Endothelial cell (in vitro differentiated cells): ENCODE results near the gene LRCOL1. TPM values are rescaled to one million over a fixed set of nuclear protein-coding genes. Genes with fewer than 3 reads are reported as not detected.

Source experiments
- DNase-seq: peaks from one replicate; pipeline ENCODE4 v3.0.0; 2021; ENCODE audit warnings: low spot score
- H3K27ac Mint-ChIP-seq: one replicate; pipeline ENCODE4 v1.8.0; 2021; ENCODE audit warnings: mixed read lengths, inconsistent platforms; ENCODE audit not compliant: unreplicated experiment
- H3K27me3 Mint-ChIP-seq: one replicate; pipeline ENCODE4 v1.8.0; 2021; ENCODE audit warnings: mild to moderate bottlenecking, moderate library complexity, mixed read lengths, inconsistent platforms; ENCODE audit not compliant: unreplicated experiment
- H3K36me3 Mint-ChIP-seq: one replicate; pipeline ENCODE4 v1.8.0; 2021; ENCODE audit warnings: mild to moderate bottlenecking, low read depth, mixed read lengths, inconsistent platforms; ENCODE audit not compliant: unreplicated experiment
- H3K4me1 Mint-ChIP-seq: one replicate; pipeline ENCODE4 v1.8.0; 2021; ENCODE audit warnings: mild to moderate bottlenecking, mixed read lengths, inconsistent platforms; ENCODE audit not compliant: unreplicated experiment
- H3K4me3 Mint-ChIP-seq: one replicate; pipeline ENCODE4 v1.8.0; 2021; ENCODE audit warnings: mild to moderate bottlenecking, mixed read lengths, inconsistent platforms; ENCODE audit not compliant: unreplicated experiment
- H3K9me3 Mint-ChIP-seq: one replicate; pipeline ENCODE4 v1.8.0; 2021; ENCODE audit warnings: mixed read lengths, inconsistent platforms; ENCODE audit not compliant: unreplicated experiment
- total RNA-seq: library from RNA; stranded (reverse); fragmentation: NEBNext Ultra II Directional; extraction: Animal tissue kit (Norgen Biotek cat#: 25700); gene quantifications from one replicate; pipeline ENCODE4 v1.2.1, GENCODE V29; 2021; ENCODE audit not compliant: unreplicated experiment
- TF ChIP-seq, protein P1 (sequence below): fragments of 200-600 bp; sonication (generic); IDR thresholded peaks from one replicate; pipeline ENCODE4 v1.5.0; 2021; ENCODE audit warnings: antibody characterized with exemption; ENCODE audit not compliant: unreplicated experiment

The LRCOL1 gene
- total RNA-seq, 1 donor from 2014 or later, result not detected

DNA sequence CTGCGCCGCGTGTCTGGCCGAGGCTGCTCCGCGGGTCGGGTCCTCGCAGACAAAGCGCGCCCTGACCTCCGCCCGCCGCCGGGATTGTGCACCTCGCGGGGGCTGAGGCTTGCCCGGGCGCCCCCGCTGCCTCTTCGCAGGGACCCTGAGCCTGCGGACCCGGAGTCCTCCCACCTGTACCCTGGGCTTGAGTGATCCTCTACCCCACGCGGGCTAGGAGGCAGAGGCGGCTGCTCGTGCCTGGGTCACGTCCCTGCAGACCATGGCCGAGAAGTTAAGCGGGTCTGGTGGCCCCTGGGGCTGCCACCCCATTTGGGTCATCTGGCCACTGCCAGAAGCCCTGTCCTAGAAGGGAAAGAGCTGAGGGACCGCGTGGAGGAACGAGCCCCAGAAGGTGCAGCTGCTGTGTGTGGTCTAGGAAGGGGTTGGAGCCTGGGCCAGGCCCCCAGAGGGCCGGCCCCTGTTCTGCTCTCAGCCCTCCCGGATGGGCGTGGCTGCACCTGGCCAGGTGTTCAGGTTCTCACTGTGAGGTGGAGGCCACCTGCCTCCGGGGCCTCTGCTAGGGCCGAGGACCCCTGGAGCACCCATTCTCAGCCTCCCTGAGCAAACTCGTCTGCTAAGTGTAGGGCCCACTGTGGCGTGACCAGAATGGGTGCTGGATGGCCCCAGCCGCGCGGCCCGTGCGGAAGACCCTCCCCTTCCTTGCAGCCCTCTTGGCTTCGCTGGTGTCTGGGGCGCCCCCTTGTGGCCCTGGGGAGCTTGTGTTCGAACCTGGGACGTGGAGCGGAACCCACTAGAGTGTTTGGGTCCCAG, 49.6 kb downstream of the LRCOL1 start:
- H3K27me3 Mint-ChIP-seq, result peaks cover 6% of the 10 kb centered on the region
- H3K4me1 Mint-ChIP-seq, result no peaks in the 10 kb centered on the region
- peaks cover 7% of the 10 kb centered on the region for H3K36me3 Mint-ChIP-seq
- H3K4me3 Mint-ChIP-seq, result peak overlapping the region; percentile 67
- H3K9me3 Mint-ChIP-seq, result no peaks in the 10 kb centered on the region
- TF ChIP-seq, protein P1, sequence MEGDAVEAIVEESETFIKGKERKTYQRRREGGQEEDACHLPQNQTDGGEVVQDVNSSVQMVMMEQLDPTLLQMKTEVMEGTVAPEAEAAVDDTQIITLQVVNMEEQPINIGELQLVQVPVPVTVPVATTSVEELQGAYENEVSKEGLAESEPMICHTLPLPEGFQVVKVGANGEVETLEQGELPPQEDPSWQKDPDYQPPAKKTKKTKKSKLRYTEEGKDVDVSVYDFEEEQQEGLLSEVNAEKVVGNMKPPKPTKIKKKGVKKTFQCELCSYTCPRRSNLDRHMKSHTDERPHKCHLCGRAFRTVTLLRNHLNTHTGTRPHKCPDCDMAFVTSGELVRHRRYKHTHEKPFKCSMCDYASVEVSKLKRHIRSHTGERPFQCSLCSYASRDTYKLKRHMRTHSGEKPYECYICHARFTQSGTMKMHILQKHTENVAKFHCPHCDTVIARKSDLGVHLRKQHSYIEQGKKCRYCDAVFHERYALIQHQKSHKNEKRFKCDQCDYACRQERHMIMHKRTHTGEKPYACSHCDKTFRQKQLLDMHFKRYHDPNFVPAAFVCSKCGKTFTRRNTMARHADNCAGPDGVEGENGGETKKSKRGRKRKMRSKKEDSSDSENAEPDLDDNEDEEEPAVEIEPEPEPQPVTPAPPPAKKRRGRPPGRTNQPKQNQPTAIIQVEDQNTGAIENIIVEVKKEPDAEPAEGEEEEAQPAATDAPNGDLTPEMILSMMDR, result peak; percentile 74
- no peak overlapping the region for H3K27ac Mint-ChIP-seq
- peak; percentile 84 for DNase-seq

DNA sequence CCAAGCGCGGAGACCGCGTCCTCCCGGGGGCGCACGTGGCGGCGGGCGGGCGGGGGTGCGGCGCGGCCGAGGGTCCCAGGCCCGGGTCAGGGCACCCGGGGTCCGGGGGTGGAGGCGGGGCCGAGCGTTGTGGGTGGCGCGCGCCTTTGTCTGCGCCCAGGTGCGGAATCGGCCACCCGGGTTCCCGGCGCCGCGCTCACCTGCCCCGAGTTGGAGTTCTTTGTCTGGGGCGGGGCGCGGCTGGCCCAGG, 50.1 kb downstream of the LRCOL1 start:
- Mint-ChIP-seq H3K27me3 (peaks cover 3% of the 10 kb centered on the region), H3K4me1 (no peaks in the 10 kb centered on the region), H3K9me3 (no peaks in the 10 kb centered on the region), H3K4me3 (no peak overlapping the region), H3K27ac (no peak overlapping the region), H3K36me3 (peaks cover 7% of the 10 kb centered on the region)
- TF ChIP-seq, protein P1, result no peak
- no peak for DNase-seq

DNA sequence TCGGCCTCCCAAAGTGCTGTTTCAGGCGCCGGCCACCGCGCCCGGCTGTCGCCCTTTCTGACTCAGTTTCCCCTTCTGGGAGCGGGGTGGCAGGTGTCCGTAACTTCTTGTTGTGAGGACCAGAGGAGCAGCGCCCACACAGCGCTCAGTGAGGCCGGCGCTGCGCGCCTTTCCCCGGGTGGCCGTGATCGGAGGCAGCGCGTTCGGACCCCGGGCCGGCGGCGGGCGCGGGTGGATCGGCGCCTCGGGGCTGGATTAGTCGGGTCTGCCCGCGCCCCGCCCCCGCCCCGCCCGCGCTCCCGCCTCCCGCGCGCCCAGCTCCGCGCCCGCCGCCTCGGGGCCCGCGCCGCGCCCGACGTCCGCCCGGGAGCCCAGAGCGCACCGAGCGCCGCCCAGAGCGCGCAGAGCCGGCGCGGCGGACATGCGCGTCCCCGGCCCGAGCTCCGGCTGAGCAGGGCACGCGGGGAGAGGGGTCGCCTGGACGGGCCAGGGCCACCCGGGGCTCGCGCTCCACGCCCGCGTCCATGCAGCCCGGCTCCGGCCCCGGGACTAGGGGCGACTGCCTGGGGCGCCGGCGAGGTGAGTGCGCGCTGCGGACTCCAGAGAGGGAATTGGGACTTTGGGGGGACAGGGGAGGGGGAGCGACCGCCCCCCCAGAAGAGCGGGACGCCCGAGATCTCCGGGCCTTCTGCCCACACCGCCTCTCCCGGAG, 50.6 kb downstream of the LRCOL1 start:
- Mint-ChIP-seq H3K9me3 (no peaks in the 10 kb centered on the region), H3K27ac (no peak overlapping the region), H3K27me3 (peaks cover 6% of the 10 kb centered on the region), H3K4me3 (no peak overlapping the region), H3K36me3 (peaks cover 7% of the 10 kb centered on the region), H3K4me1 (no peaks in the 10 kb centered on the region)
- TF ChIP-seq, protein P1, result no peak
- DNase-seq, result peak; percentile 61

DNA sequence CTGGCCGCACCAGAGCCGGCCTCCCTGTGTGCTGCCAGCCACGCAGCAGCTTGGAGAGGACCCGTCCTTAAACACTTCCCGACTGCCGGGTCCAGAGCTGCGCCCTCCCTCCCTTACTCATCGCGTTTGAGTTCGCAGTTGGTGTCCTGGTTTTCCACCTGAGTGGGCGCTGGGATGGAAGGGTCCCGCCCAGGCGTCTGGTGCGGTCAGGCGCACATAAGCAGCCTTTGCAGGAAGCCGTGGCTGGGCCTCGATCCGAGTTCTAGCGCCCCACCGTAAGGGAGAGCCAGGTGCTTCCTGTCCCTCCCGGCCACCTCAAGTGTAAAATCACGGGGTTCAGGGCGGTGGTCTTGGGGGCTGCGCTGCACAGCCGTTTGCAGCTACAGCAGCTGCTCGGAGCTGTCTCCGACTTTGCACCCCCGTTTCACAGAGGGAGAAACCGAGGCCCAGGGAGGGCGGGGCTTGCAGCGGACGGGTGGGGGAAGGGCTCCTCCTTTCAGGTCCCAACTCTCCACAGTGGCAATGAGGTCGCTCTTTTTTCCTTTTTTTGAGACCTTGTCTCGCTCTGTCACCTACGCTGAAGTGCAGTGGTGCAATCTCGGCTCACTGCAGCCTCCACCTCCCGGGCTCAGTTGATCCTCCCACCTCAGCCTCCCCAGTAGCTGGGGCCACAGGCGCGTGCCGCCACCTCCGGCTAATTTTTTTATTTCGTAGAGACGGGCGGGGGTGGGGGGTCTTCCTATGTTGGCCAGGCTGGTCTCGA, 51.3 kb downstream of the LRCOL1 start:
- no peak for DNase-seq
- Mint-ChIP-seq H3K27me3 (peaks cover 9% of the 10 kb centered on the region), H3K4me1 (no peaks in the 10 kb centered on the region), H3K4me3 (peak overlapping the region; percentile 59), H3K36me3 (peaks cover 7% of the 10 kb centered on the region), H3K9me3 (no peaks in the 10 kb centered on the region), H3K27ac (no peak overlapping the region)
- TF ChIP-seq, protein P1, result no peak
